IPS-18a (cell line): ENCODE results near the gene AGRP.

Experiments
- H3K27ac ChIP-seq: one replicate; pipeline ENCODE4 v1.5.1; 2013; ENCODE audit warnings: low read length
- H3K27me3 ChIP-seq: one replicate; pipeline ENCODE4 v1.6.1; 2013; ENCODE audit warnings: mild to moderate bottlenecking, low read length; ENCODE audit not compliant: control insufficient read depth, insufficient read depth
- H3K36me3 ChIP-seq: one replicate; pipeline ENCODE4 v1.6.1; 2013; ENCODE audit warnings: low read depth, low read length; ENCODE audit not compliant: control insufficient read depth
- H3K4me1 ChIP-seq: one replicate; pipeline ENCODE4 v1.6.1; 2013; ENCODE audit warnings: low read depth, low read length; ENCODE audit not compliant: control insufficient read depth
- H3K4me3 ChIP-seq: one replicate; pipeline ENCODE4 v1.5.1; 2013; ENCODE audit warnings: low read length
- H3K9ac ChIP-seq: one replicate; pipeline ENCODE4 v1.6.1; 2013; ENCODE audit warnings: mild to moderate bottlenecking, low read length, moderate library complexity
- H3K9me3 ChIP-seq: one replicate; pipeline ENCODE4 v1.6.1; 2013; ENCODE audit warnings: low read depth, low read length; ENCODE audit not compliant: control insufficient read depth

The AGRP gene

DNA sequence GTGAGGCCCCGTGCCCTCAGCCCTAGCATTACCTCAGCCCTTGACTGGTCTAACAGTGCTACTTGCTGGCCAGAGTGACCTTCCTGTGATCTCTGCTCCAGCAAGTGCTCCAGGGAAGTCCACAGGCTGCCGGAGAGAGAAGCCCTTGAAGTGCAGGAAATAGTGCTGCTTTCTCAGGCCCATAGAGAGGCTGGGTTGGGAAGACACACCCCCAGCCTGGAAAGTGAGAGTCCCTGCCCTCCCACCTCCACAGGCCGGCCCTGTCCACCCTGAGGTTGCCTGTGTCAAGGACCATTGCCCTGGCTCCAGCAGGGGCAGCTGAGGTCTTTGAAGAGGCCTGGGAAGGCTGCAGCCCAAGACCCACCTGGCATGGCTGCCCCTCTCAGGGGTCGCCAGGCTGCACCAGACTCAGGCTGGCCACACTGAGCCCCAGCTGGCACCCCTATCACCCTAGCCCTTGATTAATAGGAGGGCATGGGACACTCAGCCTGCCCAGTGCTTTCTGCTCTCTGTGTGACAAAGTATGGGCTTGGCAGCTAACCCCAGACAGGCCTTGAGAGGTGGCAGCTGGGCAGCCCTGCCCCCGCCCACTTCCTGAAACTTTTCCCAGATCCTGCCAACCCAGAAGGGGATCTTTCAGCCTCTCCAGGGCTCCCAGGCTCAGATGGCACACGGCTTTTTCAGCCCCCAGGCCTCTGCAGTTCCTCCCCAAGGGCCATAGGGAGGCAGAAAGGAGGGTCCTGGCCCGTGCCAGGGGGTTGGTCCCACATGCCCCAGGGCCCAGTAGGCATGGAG lies 24.1 kb downstream of the AGRP start:
- Histone ChIP-seq H3K36me3 (no peaks in the 10 kb centered on the region), H3K9me3 (no peaks in the 10 kb centered on the region), H3K27ac (no peak overlapping the region), H3K9ac (no peak overlapping the region), H3K4me1 (no peaks in the 10 kb centered on the region), H3K27me3 (no peaks in the 10 kb centered on the region), H3K4me3 (no peak overlapping the region)

DNA sequence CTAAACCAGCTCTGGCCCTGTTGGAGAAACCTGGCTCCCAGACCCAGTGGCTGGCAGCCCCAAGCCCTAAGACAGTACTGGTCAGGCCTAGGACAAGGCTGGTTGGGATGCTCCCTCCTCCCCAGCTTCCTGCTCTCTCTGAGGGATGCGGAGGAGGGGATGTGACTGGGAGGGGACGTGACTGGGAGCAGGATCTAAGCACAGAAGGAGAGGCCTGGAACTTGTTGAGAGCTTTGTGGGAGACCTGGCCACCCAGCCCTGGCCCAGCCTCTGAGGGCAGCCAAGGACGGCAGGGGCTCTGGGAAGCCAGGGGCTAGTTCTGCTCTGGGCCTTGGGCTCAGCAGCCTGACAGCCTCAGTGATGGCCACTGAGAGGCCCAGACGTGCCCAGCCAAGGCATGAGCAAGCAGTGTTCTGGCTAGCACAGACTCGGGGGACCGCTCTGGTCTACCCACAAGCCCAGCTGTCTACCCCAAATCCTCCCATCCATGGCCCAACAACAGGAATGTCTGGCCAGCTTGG lies 25.2 kb downstream of the AGRP start:
- H3K9ac ChIP-seq = no peak overlapping the region
- no peaks in the 10 kb centered on the region for H3K36me3 ChIP-seq
- no peaks in the 10 kb centered on the region for H3K9me3 ChIP-seq
- H3K4me3 ChIP-seq = no peak overlapping the region
- no peaks in the 10 kb centered on the region for H3K4me1 ChIP-seq
- no peaks in the 10 kb centered on the region for H3K27me3 ChIP-seq
- H3K27ac ChIP-seq = no peak overlapping the region

DNA sequence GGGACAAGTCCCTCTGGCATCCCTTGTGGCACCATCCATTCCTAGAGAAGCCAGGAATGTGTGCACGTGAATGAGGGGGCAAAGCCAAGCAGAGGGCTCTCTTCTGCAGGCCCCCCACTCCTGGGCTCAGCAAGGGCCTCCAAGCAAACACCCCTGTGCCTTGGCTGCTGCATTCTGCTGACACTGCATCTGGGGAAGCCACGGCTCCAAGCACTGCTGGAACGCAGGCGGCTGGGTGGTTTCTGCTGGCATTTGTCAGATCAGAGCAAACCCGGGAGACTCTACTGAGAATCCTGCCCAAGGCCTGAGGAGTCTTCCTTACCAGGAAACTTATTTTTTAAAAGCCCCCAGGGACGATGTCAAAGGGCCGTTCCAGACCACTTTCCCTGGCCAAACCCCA lies 25.7 kb downstream of the AGRP start:
- no peak overlapping the region for H3K27ac ChIP-seq

DNA sequence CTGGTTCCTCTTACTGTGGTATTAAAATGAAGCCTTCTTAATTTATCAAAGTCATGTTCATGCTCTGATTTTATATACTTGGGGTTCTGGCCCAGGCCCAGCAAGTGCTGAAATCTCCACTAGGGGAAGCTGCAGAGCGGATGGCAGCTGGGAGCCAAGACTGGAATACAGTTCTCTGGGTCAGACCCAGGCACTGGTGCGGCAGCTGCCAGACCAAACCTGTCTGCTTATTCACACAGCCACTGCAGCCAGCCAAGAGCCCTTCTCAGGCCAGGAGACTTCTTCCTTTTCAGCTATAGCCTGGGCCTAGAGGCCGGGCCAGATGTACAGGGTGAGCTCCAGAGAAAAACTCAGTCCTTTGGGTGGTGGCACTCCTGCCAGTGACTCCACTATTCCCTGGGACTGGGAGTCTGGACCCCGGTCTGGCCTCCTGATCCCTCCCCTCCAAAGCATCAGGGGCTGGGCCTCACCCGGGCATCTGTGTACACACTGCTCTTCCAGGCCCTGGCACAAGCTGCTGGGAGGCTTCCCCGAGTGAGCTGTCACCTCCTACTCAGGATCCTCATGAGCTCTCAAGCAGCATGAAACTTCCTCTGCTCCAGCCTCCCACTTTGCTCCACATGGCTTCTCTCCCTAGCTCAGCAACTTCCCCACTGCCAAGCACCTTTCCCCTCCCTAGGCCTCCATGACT lies 26.8 kb downstream of the AGRP start:
- Histone ChIP-seq H3K4me3 (no peak overlapping the region), H3K36me3 (no peaks in the 10 kb centered on the region), H3K27me3 (no peaks in the 10 kb centered on the region), H3K9ac (no peak overlapping the region), H3K9me3 (no peaks in the 10 kb centered on the region), H3K4me1 (no peaks in the 10 kb centered on the region), H3K27ac (no peak overlapping the region)

More for the DNA sequence above, 25.7 kb downstream of the AGRP start:
- Histone ChIP-seq H3K27me3 (no peaks in the 10 kb centered on the region), H3K36me3 (no peaks in the 10 kb centered on the region), H3K4me1 (no peaks in the 10 kb centered on the region), H3K4me3 (no peak overlapping the region), H3K9me3 (no peaks in the 10 kb centered on the region), H3K9ac (no peak overlapping the region)

DNA sequence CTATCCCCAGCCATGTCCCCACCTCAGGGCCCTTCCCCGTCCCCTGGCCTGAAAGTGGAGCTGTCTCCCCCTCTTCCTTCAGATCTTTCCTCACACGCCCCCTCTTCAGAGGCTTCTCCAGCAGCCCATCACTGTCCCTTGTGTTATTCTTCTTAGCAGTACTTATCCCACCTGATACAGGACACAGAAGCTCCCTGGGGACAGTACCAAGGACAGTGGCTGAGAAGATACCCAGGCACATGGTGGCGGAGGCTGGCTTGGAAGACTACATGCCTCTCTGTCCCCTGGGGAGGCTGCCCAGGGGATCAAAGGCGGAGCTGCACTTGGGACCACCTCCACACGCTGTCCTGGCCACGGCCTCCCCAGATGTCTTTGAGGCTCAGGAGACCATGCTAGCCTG lies 28.5 kb downstream of the AGRP start:
- no peaks in the 10 kb centered on the region for H3K36me3 ChIP-seq
- H3K4me1 ChIP-seq = no peaks in the 10 kb centered on the region
- H3K9ac ChIP-seq = no peak overlapping the region
- no peaks in the 10 kb centered on the region for H3K9me3 ChIP-seq
- no peak overlapping the region for H3K4me3 ChIP-seq
- no peak overlapping the region for H3K27ac ChIP-seq
- H3K27me3 ChIP-seq = no peaks in the 10 kb centered on the region

DNA sequence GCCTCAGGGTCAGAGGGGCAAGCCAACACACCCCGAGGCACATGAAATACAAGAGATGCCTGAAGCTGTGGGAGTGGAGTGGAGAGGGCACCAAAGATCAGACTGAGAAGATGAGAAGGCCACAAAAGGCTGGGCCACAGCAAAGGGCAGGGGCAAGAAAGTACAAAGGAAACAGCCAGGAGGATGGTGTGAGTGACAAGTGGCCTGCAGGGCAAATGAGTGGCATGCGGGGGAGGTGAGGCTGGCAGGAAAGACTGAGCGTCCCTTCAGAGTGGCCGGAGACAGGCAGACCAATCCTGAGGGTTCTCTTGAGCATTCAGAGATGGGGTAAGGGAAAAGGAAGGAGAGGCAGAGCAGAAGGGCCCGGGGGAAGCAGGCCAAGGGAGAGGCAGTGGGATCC lies 29.2 kb downstream of the AGRP start:
- Histone ChIP-seq H3K27ac (no peak overlapping the region), H3K4me1 (no peaks in the 10 kb centered on the region), H3K9me3 (no peaks in the 10 kb centered on the region), H3K4me3 (no peak overlapping the region), H3K36me3 (no peaks in the 10 kb centered on the region), H3K27me3 (no peaks in the 10 kb centered on the region), H3K9ac (no peak overlapping the region)

DNA sequence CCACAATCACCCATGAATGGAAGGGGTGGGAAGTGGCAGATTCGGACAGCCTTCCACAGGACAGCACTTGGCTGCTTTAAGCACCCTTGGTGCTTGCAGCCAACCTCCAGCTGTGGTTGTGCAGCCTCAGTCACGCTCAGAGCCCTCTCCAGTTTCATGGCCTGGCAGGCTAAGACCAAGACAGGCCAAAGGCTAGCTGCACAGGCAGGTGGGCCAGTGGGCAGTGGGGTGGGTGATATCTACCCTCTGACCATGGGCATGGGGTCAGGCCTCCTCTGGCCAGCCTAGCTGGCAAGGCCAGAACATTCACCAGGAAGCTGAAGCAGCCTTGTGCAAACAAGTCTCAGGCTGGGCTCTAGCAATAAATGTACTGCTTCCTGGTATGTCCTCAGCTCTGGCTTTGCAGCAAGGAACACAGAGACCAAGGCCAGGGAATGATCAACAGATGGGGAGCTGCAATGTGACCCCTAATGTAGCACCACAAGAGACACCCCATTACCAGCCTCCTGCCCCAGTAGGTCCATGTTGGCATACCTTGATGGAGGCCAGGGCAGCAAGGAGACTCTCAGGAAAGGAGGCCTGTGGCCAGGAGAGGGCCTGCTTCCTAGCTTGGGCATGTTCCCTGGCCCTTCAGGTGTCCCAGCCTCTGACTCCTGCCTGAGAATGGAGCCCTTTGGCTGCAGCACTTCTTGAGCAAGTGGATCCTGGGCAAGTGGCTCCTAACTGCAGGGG lies 31.5 kb downstream of the AGRP start:
- Histone ChIP-seq H3K9me3 (no peaks in the 10 kb centered on the region), H3K4me3 (no peak overlapping the region), H3K36me3 (no peaks in the 10 kb centered on the region), H3K27ac (no peak overlapping the region), H3K27me3 (no peaks in the 10 kb centered on the region), H3K4me1 (no peaks in the 10 kb centered on the region), H3K9ac (no peak overlapping the region)

DNA sequence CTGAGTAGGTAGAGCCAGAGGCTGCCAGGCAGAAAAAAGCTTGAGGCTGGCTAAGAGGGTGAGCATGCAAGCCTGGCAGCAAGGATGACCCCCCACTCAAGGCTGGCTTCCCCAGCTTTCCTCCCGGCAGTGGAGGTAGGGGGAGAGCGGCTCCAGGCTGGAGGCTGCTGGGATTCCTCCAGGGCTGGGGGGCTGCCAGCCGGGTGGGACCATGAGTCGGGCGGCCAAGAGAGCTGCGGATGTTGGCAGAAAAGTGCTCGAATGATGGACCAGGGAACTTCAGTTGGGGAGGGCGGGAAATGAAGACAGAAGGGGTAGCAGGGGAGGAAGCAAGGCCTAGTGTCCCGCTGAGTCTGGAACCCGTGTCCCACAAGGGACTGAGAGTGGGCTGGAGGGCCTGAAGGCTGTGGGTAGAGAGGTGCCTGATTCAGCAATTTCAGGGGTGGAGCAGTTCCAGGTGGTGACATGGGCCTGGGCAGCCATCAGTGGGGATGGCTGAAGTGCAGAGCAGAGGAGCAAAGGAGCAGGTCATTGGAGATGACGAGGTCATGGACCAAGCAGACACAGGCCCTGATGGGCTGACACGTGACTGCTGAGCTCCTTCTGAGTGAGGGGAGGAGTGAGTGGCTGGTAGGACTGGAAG lies 32.2 kb downstream of the AGRP start:
- no peak overlapping the region for H3K27ac ChIP-seq
- no peaks in the 10 kb centered on the region for H3K9me3 ChIP-seq
- H3K27me3 ChIP-seq = no peaks in the 10 kb centered on the region
- H3K9ac ChIP-seq = no peak overlapping the region
- no peaks in the 10 kb centered on the region for H3K4me1 ChIP-seq
- no peaks in the 10 kb centered on the region for H3K36me3 ChIP-seq
- H3K4me3 ChIP-seq = no peak overlapping the region

DNA sequence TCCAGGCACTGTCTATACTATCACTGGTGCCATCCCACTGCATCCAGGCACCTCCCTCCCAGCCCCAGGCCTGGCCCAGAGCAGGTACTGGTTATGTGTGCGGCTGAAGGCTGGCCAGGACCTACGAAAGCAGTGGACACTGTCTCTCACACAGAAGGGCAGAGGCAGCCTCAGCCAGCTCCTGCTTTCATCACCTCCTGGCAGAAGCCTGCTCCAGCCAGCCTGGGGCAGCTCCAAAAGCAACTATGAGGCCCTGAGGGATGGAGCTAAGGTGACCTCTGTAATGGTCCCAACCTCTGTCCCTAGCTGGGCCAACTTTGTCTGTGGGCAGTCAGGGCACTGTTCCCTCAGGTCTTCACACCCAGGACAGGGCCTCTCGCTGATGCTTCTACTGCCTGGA lies 33.6 kb downstream of the AGRP start:
- no peaks in the 10 kb centered on the region for H3K27me3 ChIP-seq
- H3K36me3 ChIP-seq = no peaks in the 10 kb centered on the region
- no peaks in the 10 kb centered on the region for H3K9me3 ChIP-seq
- no peaks in the 10 kb centered on the region for H3K4me1 ChIP-seq
- no peak overlapping the region for H3K9ac ChIP-seq
- no peak overlapping the region for H3K27ac ChIP-seq
- H3K4me3 ChIP-seq = no peak overlapping the region

DNA sequence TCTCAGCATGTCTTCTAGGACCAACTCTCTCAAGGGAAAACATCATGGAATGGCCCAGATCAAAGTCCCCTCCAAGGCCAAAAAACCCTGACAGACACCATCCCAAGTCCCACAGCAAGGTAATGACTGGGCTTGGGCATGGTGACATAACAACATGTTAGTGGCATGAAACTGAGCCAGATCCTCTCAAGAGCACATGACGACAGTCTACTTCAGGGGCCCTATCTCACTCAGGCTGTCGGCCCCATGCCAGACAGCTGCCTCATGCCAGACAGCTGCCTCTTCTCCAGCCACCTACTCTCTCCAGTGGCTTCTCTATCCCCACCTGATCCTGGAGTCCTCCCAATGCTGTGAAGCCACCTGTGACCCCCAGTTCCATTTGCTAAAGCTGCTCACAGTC lies 34.0 kb downstream of the AGRP start:
- H3K4me1 ChIP-seq = no peaks in the 10 kb centered on the region
- no peak overlapping the region for H3K27ac ChIP-seq
- H3K4me3 ChIP-seq = no peak overlapping the region
- H3K36me3 ChIP-seq = no peaks in the 10 kb centered on the region
- H3K27me3 ChIP-seq = no peaks in the 10 kb centered on the region
- H3K9ac ChIP-seq = no peak overlapping the region
- H3K9me3 ChIP-seq = no peaks in the 10 kb centered on the region

DNA sequence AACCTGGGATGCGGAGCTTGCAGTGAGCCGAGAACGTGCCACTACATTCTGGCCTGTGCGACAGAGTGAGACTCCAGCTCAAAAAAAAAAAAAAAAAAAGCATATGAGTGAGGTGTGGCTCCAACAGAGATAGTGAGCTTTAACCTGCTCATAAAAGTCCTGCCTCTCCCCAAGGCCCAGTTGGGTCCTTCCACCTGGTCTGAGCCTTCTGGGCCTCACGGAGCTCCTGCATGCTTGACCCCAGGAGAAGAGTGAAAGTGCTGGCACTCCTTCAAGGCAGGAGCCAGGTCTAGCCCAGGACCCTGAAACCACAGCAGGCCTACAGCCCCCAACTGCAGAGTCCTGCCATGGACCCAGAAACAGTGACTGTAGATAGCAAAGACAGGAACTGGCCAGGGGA lies 34.8 kb downstream of the AGRP start:
- H3K36me3 ChIP-seq = no peaks in the 10 kb centered on the region
- no peak overlapping the region for H3K4me3 ChIP-seq
- H3K27ac ChIP-seq = no peak overlapping the region
- H3K4me1 ChIP-seq = no peaks in the 10 kb centered on the region
- H3K27me3 ChIP-seq = no peaks in the 10 kb centered on the region
- no peak overlapping the region for H3K9ac ChIP-seq
- H3K9me3 ChIP-seq = no peaks in the 10 kb centered on the region
